ENCODE results near the gene IFIT2.
A peak's percentile ranks its signal among the peaks of the same experiment; 100 is the strongest.
"Not testable (repeated sequence)": the region's sequence is repeated elsewhere in the genome, so short reads cannot be mapped to it uniquely, and the experiment has no call there.

IFIT2 gene

GRCh38 chr10:89278034-89278535, 23.8 kb upstream of the IFIT2 start:
- no peak overlapping the region for H3K4me3 ChIP-seq
- peak overlapping the region in 16 of 21 experiments; percentile 23 to 91 (median 66) for H3K27ac ChIP-seq

DNA sequence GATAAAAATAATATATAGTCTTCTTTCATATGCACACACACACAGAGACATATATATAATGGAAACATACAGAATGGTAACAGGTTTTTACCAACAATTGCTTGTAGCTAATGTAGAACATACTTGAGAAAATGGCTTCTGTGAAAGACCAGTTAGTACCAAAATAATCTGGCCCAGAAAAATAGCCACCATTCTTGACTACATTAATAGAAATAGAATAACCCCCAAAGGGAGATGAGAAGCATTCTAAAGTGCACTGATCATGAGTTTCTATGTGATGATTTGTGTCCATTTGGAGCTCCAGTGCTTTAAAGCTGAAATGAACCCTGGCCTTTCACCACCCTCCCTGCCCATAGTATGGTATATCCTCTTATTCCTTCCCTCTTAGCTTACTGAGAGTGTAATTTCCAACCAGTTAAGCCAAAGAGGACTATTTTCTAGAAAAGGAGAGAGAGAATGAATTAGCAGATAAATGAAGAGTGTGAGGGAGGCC, 22.9 kb upstream of the IFIT2 start:
- H3K27ac ChIP-seq = peak overlapping the region in 13 of 21 experiments; percentile 0 to 91 (median 43)
- H3K4me3 ChIP-seq = no peak overlapping the region

GRCh38 chr10:89279421-89279869, 22.4 kb upstream of the IFIT2 start:
- peak overlapping the region in 12 of 21 experiments; percentile 1 to 91 (median 42) for H3K27ac ChIP-seq
- no peak overlapping the region for H3K4me3 ChIP-seq

GRCh38 chr10:89280508-89280907, 21.3 kb upstream of the IFIT2 start:
- Histone ChIP-seq H3K4me3 (no peak overlapping the region), H3K27ac (peak overlapping the region in 4 of 21 experiments; percentile 13 to 64 (median 56))

GRCh38 chr10:89281606-89282395, 20.0 kb upstream of the IFIT2 start:
- H3K27ac ChIP-seq = peak overlapping the region in 2 of 21 experiments; percentile 10 to 64

DNA sequence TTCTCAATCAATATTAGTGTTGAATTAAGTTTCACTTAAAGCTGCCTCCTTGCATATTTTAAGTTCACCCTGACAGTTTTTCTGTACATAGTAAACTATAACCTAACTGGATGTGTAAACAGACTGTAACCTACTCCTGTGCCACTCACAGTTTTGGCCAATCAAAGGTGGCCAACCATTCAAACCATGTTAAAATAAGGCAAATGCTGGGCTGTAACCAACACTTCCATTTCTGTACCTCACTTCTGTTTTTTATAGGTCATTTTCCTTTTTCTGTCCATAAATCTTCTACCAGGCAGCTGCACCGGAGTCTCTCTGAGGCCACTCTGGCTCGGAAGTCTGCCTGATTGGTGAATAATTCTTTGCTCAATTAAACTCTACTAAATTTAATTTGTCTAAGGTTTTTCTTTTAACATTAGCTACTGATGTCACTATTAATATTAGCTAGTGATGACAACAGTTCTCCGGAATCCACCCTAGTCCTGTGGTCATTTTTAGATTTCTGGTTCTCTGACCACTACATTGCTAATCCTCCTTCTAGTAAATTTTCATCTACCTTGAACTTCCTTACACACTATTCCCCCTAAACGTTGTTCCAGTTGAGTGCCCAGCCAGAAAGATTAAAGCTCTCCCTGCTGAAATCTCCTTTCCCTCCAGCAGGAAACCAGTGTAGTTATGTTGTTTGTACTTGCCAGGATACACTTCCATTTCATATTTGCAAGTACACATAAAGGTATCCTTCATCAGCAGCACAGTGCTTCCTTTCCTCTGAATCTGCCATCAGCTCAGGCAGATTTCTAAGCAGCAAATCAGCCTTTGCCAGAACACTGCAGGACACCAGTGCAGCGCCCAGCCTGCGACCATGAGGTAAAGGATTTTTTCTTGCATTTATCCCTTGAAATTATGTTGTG, 18.6 kb upstream of the IFIT2 start:
- Histone ChIP-seq H3K4me3 (no peak overlapping the region), H3K27ac (peak overlapping the region in 16 of 21 experiments; percentile 0 to 82 (median 51))

More at GRCh38 chr10:89281606-89282395, 20.0 kb upstream of the IFIT2 start:
- no peak overlapping the region for H3K4me3 ChIP-seq

DNA sequence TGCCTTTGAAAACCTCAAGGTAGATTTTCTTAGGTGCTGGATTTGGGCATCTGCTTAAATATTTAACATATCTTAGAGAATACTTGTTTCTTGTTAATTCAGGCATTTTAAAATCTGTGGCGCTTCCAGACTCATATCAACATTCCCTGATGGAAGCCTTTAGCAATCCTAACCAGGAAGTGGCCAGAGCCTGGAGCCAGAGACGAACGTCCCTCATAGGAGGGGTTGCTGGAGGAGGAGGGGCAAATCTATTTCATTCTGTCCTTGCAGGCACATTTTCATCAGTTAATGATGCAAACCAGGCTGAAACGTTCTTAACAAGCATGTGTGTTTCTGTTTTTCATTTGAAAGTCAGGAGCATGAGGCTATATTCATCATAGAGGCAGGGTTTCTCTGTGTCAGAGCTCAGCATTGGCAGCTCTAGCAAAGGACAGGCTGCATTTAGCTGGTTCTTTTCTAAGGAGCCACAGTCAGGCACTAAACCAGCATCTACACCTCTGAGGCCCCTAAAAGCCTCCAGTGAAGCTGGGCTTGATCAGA, 17.8 kb upstream of the IFIT2 start:
- no peak overlapping the region for H3K4me3 ChIP-seq
- peak overlapping the region in 16 of 21 experiments; percentile 20 to 82 (median 50) for H3K27ac ChIP-seq

DNA sequence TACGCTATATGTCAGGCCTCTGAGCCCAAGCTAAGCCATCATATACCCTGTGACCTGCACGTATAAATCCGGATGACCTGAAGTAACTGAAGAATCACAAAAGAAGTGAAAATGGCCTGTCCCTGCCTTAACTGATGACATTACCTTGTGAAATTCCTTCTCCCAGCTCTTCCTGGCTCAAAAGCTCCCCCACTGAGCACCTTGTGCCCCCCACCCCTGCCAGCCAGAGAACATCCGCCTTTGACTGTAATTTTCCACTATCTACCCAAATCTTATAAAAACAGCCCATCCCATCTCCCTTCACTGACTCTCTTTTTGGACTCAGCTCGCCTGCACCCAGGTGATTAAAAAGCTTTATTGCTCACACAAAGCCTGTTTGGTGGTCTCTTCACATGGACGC, 17.1 kb upstream of the IFIT2 start:
- not testable (repeated sequence) for H3K4me3 ChIP-seq

GRCh38 chr10:89285303-89285702, 16.5 kb upstream of the IFIT2 start:
- H3K27ac ChIP-seq = peak overlapping the region in 1 of 21 experiments; percentile 55
- not testable (repeated sequence) for H3K4me3 ChIP-seq

More for the DNA sequence above, 17.1 kb upstream of the IFIT2 start:
- peak overlapping the region in 11 of 21 experiments; percentile 5 to 82 (median 48) for H3K27ac ChIP-seq

- Histone ChIP-seq H3K4me3 (no peak overlapping the region), H3K27ac (no peak overlapping the region)
Observed at GRCh38 chr10:89294721-89295239, 7.1 kb upstream of the IFIT2 start.

GRCh38 chr10:89295597-89295996, 6.2 kb upstream of the IFIT2 start:
- peak overlapping the region in 12 of 21 experiments; percentile 27 to 73 (median 55) for H3K27ac ChIP-seq
- no peak overlapping the region for H3K4me3 ChIP-seq

GRCh38 chr10:89296220-89296648, 5.6 kb upstream of the IFIT2 start:
- Histone ChIP-seq H3K4me3 (no peak overlapping the region), H3K27ac (peak overlapping the region in 18 of 21 experiments; percentile 4 to 73 (median 49))

GRCh38 chr10:89297356-89297755, 4.5 kb upstream of the IFIT2 start:
- Histone ChIP-seq H3K4me3 (no peak overlapping the region), H3K27ac (peak overlapping the region in 7 of 21 experiments; percentile 4 to 73 (median 21))

- no peak overlapping the region for H3K4me3 ChIP-seq
- no peak overlapping the region for H3K27ac ChIP-seq
Observed at GRCh38 chr10:89297791-89298190, 4.1 kb upstream of the IFIT2 start.

GRCh38 chr10:89299031-89299430, 2.8 kb upstream of the IFIT2 start:
- no peak overlapping the region for H3K4me3 ChIP-seq

DNA sequence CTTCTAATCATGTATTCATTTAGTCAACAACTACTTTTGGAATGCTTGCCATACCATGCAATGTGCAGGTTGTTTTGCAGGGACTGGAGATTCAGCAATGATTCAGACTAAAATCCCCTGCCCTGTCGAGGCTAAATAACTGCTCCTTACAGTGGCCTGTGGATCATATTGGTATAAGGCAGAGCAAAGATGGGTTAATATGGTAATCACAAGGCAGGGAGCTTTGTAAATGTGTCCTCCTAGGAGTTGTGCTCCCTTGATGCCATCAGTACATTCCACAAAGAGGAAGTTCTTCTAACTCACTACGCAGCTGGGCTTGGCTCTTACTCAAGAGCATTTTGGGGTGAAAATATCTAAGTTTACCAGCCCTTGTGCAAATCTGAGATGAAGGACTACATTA, 614 bp upstream of the IFIT2 start:
- Histone ChIP-seq H3K4me3 (peak overlapping the region; percentile 25 to 51 (median 37)), H3K27ac (peak overlapping the region in 20 of 21 experiments; percentile 53 to 95 (median 82))

More at GRCh38 chr10:89299031-89299430, 2.8 kb upstream of the IFIT2 start:
- no peak overlapping the region for H3K27ac ChIP-seq

- H3K27ac ChIP-seq = peak overlapping the region in 19 of 21 experiments; percentile 53 to 95 (median 84)
- peak overlapping the region in 6 of 7 experiments; percentile 25 to 51 (median 38) for H3K4me3 ChIP-seq
Observed at GRCh38 chr10:89302625-89303024, 779 bp downstream of the IFIT2 start.

GRCh38 chr10:89303161-89303560, 1.3 kb downstream of the IFIT2 start:
- Histone ChIP-seq H3K27ac (peak overlapping the region in 5 of 21 experiments; percentile 71 to 94 (median 84)), H3K4me3 (peak overlapping the region in 4 of 7 experiments; percentile 30 to 51 (median 41))

DNA sequence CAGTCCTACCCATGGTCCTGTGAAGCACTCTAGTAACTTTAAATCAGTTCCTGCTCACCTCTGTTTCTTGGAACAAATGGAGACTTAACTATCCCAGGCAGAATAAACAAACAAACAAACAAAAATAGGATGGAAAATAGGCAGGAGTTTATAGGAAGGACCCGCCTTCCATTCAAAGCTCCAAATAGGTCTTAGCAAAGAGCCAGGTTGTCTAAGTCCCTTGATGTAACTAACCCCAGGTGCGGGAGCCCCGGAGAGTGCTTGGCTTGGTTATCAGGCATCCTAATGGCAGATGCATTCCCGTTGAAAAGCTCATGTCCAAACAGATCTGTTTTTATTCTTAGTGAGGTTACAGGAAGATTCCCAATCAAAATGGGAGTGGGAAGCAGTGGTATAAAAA, 2.2 kb downstream of the IFIT2 start:
- H3K27ac ChIP-seq = no peak overlapping the region
- no peak overlapping the region for H3K4me3 ChIP-seq
